Endothelial cell of umbilical vein (primary cell): ENCODE data around the gene ENOPH1. TPM values are rescaled to one million over a fixed set of nuclear protein-coding genes. Genes with fewer than 3 reads are reported as not detected.
A peak's percentile ranks its signal among the peaks of the same experiment; 100 is the strongest.

Source experiments
- BruUV-seq: library from RNA; stranded (reverse); fragments of 400-500 nt; replicated peaks from 2 replicates; lab custom pipeline; 2021; lab: Mats Ljungman, UMichigan
- CTCF ChIA-PET: fragments of 300-600, 350-600 bp; sonication (Branson Sonifier 250); formaldehyde crosslinking; loops from one replicate; lab custom pipeline; 2021; ENCODE audit warnings: antibody characterized with exemption, inconsistent platforms; lab: Charles Lee
- POLR2A ChIA-PET: fragments of 300-600, 350-600 bp; sonication (Branson Sonifier 250); formaldehyde crosslinking; loops from one replicate; lab custom pipeline; 2021; ENCODE audit warnings: antibody characterized with exemption, inconsistent platforms; lab: Charles Lee
- DNase-seq: peaks from one replicate; pipeline ENCODE4 v3.0.0-alpha.2; 2011; ENCODE audit warnings: low read depth, low spot score
- FAIRE-seq: peaks from 2 replicates; lab custom pipeline; 2011; peaks lifted over from hg19 to GRCh38; lab: Jason Lieb, UNC
- H2AFZ ChIP-seq: 2 replicates; pipeline ENCODE4 v1.6.0; 2012; ENCODE audit warnings: low read depth, low read length, control low read depth, inconsistent platforms
- H3K27ac ChIP-seq: 2 replicates; pipeline ENCODE4 v1.5.1; 2011; ENCODE audit warnings: low read depth, mild to moderate bottlenecking, control low read depth, low read length, moderate library complexity; ENCODE audit not compliant: insufficient read depth
- H3K27me3 ChIP-seq, 2 experiments: 2 replicates each; pipeline versions ENCODE4 v1.6.0 to v1.6.1; 2011; ENCODE audit warnings: low read length in 2 of 2, mixed read lengths in 1 of 2; ENCODE audit not compliant: control insufficient read depth in 2 of 2, insufficient read depth in 2 of 2
- H3K36me3 ChIP-seq, 2 experiments: 2 replicates in 1 of 2; 3 replicates in 1 of 2; pipeline ENCODE4 v1.5.1; 2011; ENCODE audit warnings: low read length in 2 of 2, mild to moderate bottlenecking in 1 of 2, moderate library complexity in 1 of 2; ENCODE audit not compliant: control insufficient read depth in 2 of 2, insufficient read depth in 2 of 2; ENCODE audit errors: extremely low read depth in 1 of 2
- H3K4me1 ChIP-seq: 3 replicates; pipeline ENCODE4 v1.5.1; 2011; ENCODE audit warnings: mild to moderate bottlenecking, low read length; ENCODE audit not compliant: control insufficient read depth, insufficient read depth; ENCODE audit errors: extremely low read depth
- H3K4me2 ChIP-seq: 2 replicates; pipeline ENCODE4 v1.6.1; 2011; ENCODE audit warnings: low read length, control low read depth, mixed read lengths; ENCODE audit not compliant: insufficient read depth
- H3K4me3 ChIP-seq, 3 experiments: fragments of 200-600 bp in 1 of 3; sonication (generic), shearing (Covaris generic) in 1 of 3; replicated peaks in 1 of 3; 2 replicates each; pipeline ENCODE4 v1.5.1; 2011 to 2016; ENCODE audit warnings: control low read depth in 3 of 3, low read length in 3 of 3, mild to moderate bottlenecking in 2 of 3, inconsistent platforms in 1 of 3, low read depth in 1 of 3, moderate library complexity in 1 of 3; ENCODE audit not compliant: insufficient read depth in 1 of 3
- H3K79me2 ChIP-seq: 2 replicates; pipeline ENCODE4 v1.6.0; 2012; ENCODE audit warnings: low read length, inconsistent platforms; ENCODE audit not compliant: control insufficient read depth, insufficient read depth
- H3K9ac ChIP-seq: replicated peaks from 2 replicates; pipeline ENCODE3; 2011; ENCODE audit warnings: low read length, control low read depth; ENCODE audit not compliant: insufficient read depth; ENCODE audit errors: extremely low read depth
- H3K9me1 ChIP-seq: replicated peaks from 3 replicates; pipeline ENCODE4 v1.6.0; 2011; ENCODE audit warnings: mild to moderate bottlenecking, low read length; ENCODE audit not compliant: control insufficient read depth, insufficient read depth; ENCODE audit errors: extremely low read depth
- H3K9me3 ChIP-seq: replicated peaks from 2 replicates; pipeline ENCODE4 v1.5.1; 2012; ENCODE audit warnings: low read length, inconsistent platforms; ENCODE audit not compliant: control insufficient read depth, insufficient read depth
- H4K20me1 ChIP-seq: replicated peaks from 2 replicates; pipeline ENCODE3; 2011; ENCODE audit warnings: mild to moderate bottlenecking, low read length; ENCODE audit not compliant: control insufficient read depth, insufficient read depth; ENCODE audit errors: extremely low read depth
- CTCF ChIP-seq, 2 donors: IDR thresholded peaks; 1 replicate in 1 of 2; 2 replicates in 1 of 2; pipeline ENCODE4 v1.5.1; 2011; ENCODE audit warnings: low read length in 2 of 2, mild to moderate bottlenecking in 2 of 2, moderate library complexity in 2 of 2, control low read depth in 1 of 2, inconsistent platforms in 1 of 2, low read depth in 1 of 2; ENCODE audit not compliant: insufficient read depth in 1 of 2; ENCODE audit errors: extremely low read depth in 1 of 2
- EZH2 ChIP-seq: IDR thresholded peaks from 2 replicates; pipeline ENCODE4 v1.6.1; 2012; ENCODE audit warnings: borderline replicate concordance, low read depth, mild to moderate bottlenecking, moderate library complexity, low read length, inconsistent platforms; ENCODE audit not compliant: severe bottlenecking
- FOS ChIP-seq: IDR thresholded peaks from 2 replicates; pipeline ENCODE4 v1.6.1; 2011; ENCODE audit warnings: mild to moderate bottlenecking, low read length, moderate library complexity, borderline replicate concordance; ENCODE audit not compliant: insufficient read depth
- GATA2 ChIP-seq: IDR thresholded peaks from 2 replicates; pipeline ENCODE4 v1.7.0; 2011; ENCODE audit warnings: low read depth, mild to moderate bottlenecking, moderate library complexity, mixed read lengths, low read length; ENCODE audit not compliant: insufficient read length, insufficient read depth
- MAX ChIP-seq: IDR thresholded peaks from 2 replicates; pipeline ENCODE4 v1.6.1; 2011; ENCODE audit not compliant: insufficient read depth, insufficient read length
- MYC ChIP-seq: IDR thresholded peaks from one replicate; pipeline ENCODE4 v1.6.1; 2011; ENCODE audit warnings: mild to moderate bottlenecking, low read depth, low read length
- POLR2A ChIP-seq: IDR thresholded peaks from 2 replicates; pipeline ENCODE4 v1.6.1; 2012; ENCODE audit warnings: low read depth, mild to moderate bottlenecking, control low read depth, low read length
- dilution Hi-C: fragments of 300-500 bp; cut with MboI; formaldehyde crosslinking; loops from one replicate; pipeline ENCODE4 v1.15.0; 2019; ENCODE audit warnings: low sequenced_read_pairs; ENCODE audit not compliant: extremely low pct_ligation_motif_present
- intact Hi-C: fragments of 100-400 bp; cut with micrococcal nuclease; formaldehyde crosslinking; loops from one replicate; pipeline ENCODE4 v1.10.0; 2022
- polyA plus RNA-seq, 4 experiments: library from polyadenylated mRNA; depleted of rRNA in 3 of 4; stranded (reverse) in 3 of 4; unstranded in 1 of 4; fragments of >200 nt; gene quantifications; 2 replicates each; pipeline versions ENCODE4 v1.2.1 to v1.2.3, GENCODE V29; 2011 to 2012; ENCODE audit warnings: missing spikeins in 1 of 4
- total RNA-seq: library from RNA; stranded (reverse); gene quantifications from 2 replicates; pipeline ENCODE4 v1.2.3, GENCODE V29; 2021

Gene ENOPH1
- total and polyA plus RNA-seq, 2 donors (not counting 3 experiments of a cell fraction or from before 2014, with no cell fraction given) = 11.1 to 35.0 TPM

GRCh38 chr4:82425478-82425877 is 4.9 kb upstream of the ENOPH1 start:
- peaks cover 44% of the 10 kb centered on the region for H3K79me2 ChIP-seq
- POLR2A ChIA-PET = no interaction called here
- H3K4me3 ChIP-seq = no peak overlapping the region
- no peaks in the 10 kb centered on the region for H3K9me1 ChIP-seq
- CTCF ChIA-PET = no interaction called here
- H3K36me3 ChIP-seq = peaks cover 13 to 49% of the 10 kb centered on the region in 2 experiments
- no peak overlapping the region for H3K27ac ChIP-seq
- TF ChIP-seq EZH2 = no peak
- no peak for TF ChIP-seq GATA2
- no peak for TF ChIP-seq MYC
- no peak for TF ChIP-seq CTCF (IDR thresholded peaks at IDR 0.05; ENCODE audit: extremely low read depth in 1 of 2, insufficient read depth in 1 of 2, low read depth in 1 of 2, low read length in 2 of 2)
- no peak for TF ChIP-seq POLR2A
- DNase-seq (no peak), FAIRE-seq (no peak)
- H3K9ac ChIP-seq = no peak overlapping the region
- dilution Hi-C loops = no loop called here
- no peaks in the 10 kb centered on the region for H3K9me3 ChIP-seq
- H3K4me1 ChIP-seq = peaks cover 25% of the 10 kb centered on the region
- no peaks in the 10 kb centered on the region for H3K27me3 ChIP-seq
- intact Hi-C loops = no loop called here
- H2AFZ ChIP-seq = no peak overlapping the region
- no TSS peak for BruUV-seq
- peaks cover 43% of the 10 kb centered on the region for H4K20me1 ChIP-seq
- peak overlapping the region; percentile 31 for H3K4me2 ChIP-seq

GRCh38 chr4:82428526-82428968 is 1.8 kb upstream of the ENOPH1 start:
- no peak for TF ChIP-seq GATA2
- no peak for TF ChIP-seq CTCF (IDR thresholded peaks at IDR 0.05; ENCODE audit: extremely low read depth in 1 of 2, insufficient read depth in 1 of 2, low read depth in 1 of 2, low read length in 2 of 2)
- no peak for TF ChIP-seq POLR2A
- no peak for TF ChIP-seq EZH2
- no peak for TF ChIP-seq FOS
- TF ChIP-seq MYC = no peak
- no peak for TF ChIP-seq MAX

More at GRCh38 chr4:82428526-82428968, 1.8 kb upstream of the ENOPH1 start:
- H3K4me1 ChIP-seq = peaks cover 32% of the 10 kb centered on the region
- H3K27me3 ChIP-seq = no peaks in the 10 kb centered on the region
- H3K9me1 ChIP-seq = no peaks in the 10 kb centered on the region
- H3K36me3 ChIP-seq = peaks cover 11 to 42% of the 10 kb centered on the region in 2 experiments
- H4K20me1 ChIP-seq = peaks cover 40% of the 10 kb centered on the region
- POLR2A ChIA-PET = interaction anchor here (1.1 to 2.2 kb wide), 4 partner anchors 13 to 901 kb away, joined by 4 to 16 read pairs (median 4); partner anchors contain the start of gene HNRNPD
- dilution Hi-C loops = no loop called here
- FAIRE-seq = no peak
- H3K79me2 ChIP-seq = peaks cover 72% of the 10 kb centered on the region
- no peak overlapping the region for H2AFZ ChIP-seq
- DNase-seq = no peak
- H3K27ac ChIP-seq = peak overlapping the region; percentile 10
- BruUV-seq = no TSS peak
- H3K4me2 ChIP-seq = peak overlapping the region; percentile 100
- H3K9ac ChIP-seq = peak overlapping the region; percentile 100
- peak overlapping the region; percentile 89 to 100 (median 98) for H3K4me3 ChIP-seq
- no peaks in the 10 kb centered on the region for H3K9me3 ChIP-seq
- CTCF ChIA-PET = interaction anchor here (0.7 to 2.6 kb wide), 15 partner anchors 10 to 310 kb away, joined by 3 to 16 read pairs (median 5); partner anchors contain the start of gene HNRNPD
- intact Hi-C loops = no loop called here
